Measurements from ENCODE around the gene GYG2.

DNA sequence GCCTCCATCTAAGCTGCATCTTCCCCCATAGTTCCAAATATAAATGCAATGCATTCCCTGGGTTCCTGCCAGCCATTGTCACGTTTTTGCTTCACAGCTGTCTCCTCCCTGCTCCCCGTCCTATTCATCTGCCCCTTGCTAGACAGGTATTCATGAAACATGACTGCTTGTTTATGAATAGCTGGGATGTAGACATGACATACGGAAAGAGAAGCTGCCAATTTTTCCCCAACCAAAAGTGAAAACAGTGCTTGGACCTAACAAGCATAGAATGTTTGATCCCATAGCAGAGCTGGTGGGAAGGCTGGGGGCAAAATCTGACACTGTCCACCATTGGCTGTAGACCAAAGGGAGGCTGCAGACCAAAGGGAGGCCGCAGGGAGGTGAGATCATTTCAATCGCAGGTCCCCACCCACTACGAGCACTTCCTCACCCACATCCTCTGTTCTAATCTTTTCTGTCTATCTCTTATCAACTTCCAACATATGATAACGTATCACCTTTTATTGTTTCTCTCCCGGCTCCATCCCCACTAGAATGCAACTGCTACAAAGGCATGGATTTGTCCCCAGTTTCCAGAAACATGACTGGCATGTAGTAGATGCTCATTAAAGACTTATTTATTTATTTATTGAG, 8.5 kb upstream of the GYG2 start:
- TF ChIP-seq POLR2A (IDR thresholded peaks at IDR 0.05) (no peak), EP300 (IDR thresholded peaks at IDR 0.05; ENCODE audit: low read depth) (no peak), POLR2AphosphoS5 (IDR thresholded peaks at IDR 0.05) (no peak)
- TF ChIP-seq, protein P1, sequence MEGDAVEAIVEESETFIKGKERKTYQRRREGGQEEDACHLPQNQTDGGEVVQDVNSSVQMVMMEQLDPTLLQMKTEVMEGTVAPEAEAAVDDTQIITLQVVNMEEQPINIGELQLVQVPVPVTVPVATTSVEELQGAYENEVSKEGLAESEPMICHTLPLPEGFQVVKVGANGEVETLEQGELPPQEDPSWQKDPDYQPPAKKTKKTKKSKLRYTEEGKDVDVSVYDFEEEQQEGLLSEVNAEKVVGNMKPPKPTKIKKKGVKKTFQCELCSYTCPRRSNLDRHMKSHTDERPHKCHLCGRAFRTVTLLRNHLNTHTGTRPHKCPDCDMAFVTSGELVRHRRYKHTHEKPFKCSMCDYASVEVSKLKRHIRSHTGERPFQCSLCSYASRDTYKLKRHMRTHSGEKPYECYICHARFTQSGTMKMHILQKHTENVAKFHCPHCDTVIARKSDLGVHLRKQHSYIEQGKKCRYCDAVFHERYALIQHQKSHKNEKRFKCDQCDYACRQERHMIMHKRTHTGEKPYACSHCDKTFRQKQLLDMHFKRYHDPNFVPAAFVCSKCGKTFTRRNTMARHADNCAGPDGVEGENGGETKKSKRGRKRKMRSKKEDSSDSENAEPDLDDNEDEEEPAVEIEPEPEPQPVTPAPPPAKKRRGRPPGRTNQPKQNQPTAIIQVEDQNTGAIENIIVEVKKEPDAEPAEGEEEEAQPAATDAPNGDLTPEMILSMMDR (IDR thresholded peaks at IDR 0.05): no peak

Measured in transverse colon (tissue), 4 donors.